IMR-90 (cell line): ENCODE data around the gene ERBB4. TPM values are rescaled to one million over a fixed set of nuclear protein-coding genes. Genes with fewer than 3 reads are reported as not detected.

Experiments used
- ATAC-seq: fragments of 200-7000 bp; cut with Tn5 transposase; 2 replicates; pipeline ENCODE4 v1.9.1; 2020; ENCODE audit warnings: low read depth, mild to moderate bottlenecking, moderate library complexity
- BruUV-seq: library from RNA; stranded (reverse); fragments of 400-500 nt; replicated peaks from 2 replicates; lab custom pipeline; 2021; lab: Mats Ljungman, UMichigan
- CTCF ChIA-PET: fragments of 300-600 bp; formaldehyde crosslinking; extraction: SDS; loops from one replicate; lab custom pipeline; 2021; ENCODE audit warnings: antibody characterized with exemption; lab: Yijun Ruan, JAX
- POLR2A ChIA-PET: fragments of 300-600 bp; sonication (Branson Sonifier 250); formaldehyde crosslinking; loops from one replicate; lab custom pipeline; 2022; ENCODE audit warnings: antibody characterized with exemption; ENCODE audit not compliant: unreplicated experiment; lab: Charles Lee
- DNase-seq: peaks from one replicate; pipeline ENCODE4 v3.0.0; 2013
- H2AFZ ChIP-seq: replicated peaks from 2 replicates; pipeline ENCODE3; 2013; ENCODE audit warnings: low read length, mild to moderate bottlenecking; ENCODE audit not compliant: poor library complexity
- H2AK5ac ChIP-seq: 2 replicates; pipeline ENCODE4 v1.6.1; 2013; ENCODE audit warnings: low read depth, low read length, inconsistent platforms
- H2AK9ac ChIP-seq: replicated peaks from 2 replicates; pipeline ENCODE3; 2013; ENCODE audit warnings: mild to moderate bottlenecking, low read depth, low read length, moderate library complexity; ENCODE audit not compliant: poor library complexity
- H2BK120ac ChIP-seq: 2 replicates; pipeline ENCODE4 v1.6.1; 2013; ENCODE audit warnings: low read depth, low read length, inconsistent platforms
- H2BK15ac ChIP-seq: 3 replicates; pipeline ENCODE4 v1.6.1; 2013; ENCODE audit warnings: low read depth, low read length, inconsistent platforms
- H2BK20ac ChIP-seq: 2 replicates; pipeline ENCODE4 v1.6.1; 2013; ENCODE audit warnings: low read depth, mild to moderate bottlenecking, inconsistent platforms, low read length, moderate library complexity
- H2BK5ac ChIP-seq: 2 replicates; pipeline ENCODE4 v1.6.1; 2013; ENCODE audit warnings: mild to moderate bottlenecking, low read depth, low read length, inconsistent platforms; ENCODE audit not compliant: poor library complexity, severe bottlenecking
- H3K14ac ChIP-seq: replicated peaks from 2 replicates; pipeline ENCODE4 v1.6.1; 2013; ENCODE audit warnings: low read depth, low read length, inconsistent platforms
- H3K18ac ChIP-seq: 2 replicates; pipeline ENCODE4 v1.6.1; 2013; ENCODE audit warnings: low read depth, low read length, control low read depth
- H3K23ac ChIP-seq: 2 replicates; pipeline ENCODE4 v1.6.1; 2013; ENCODE audit warnings: low read depth, low read length, inconsistent platforms
- H3K27ac ChIP-seq: 2 replicates; pipeline ENCODE4 v1.5.1; 2013; ENCODE audit warnings: mild to moderate bottlenecking, control low read depth, low read length; ENCODE audit not compliant: insufficient read depth
- H3K27me3 ChIP-seq: 2 replicates; pipeline ENCODE4 v1.6.1; 2013; ENCODE audit warnings: low read length; ENCODE audit not compliant: control insufficient read depth, insufficient read depth
- H3K36me3 ChIP-seq: 2 replicates; pipeline ENCODE4 v1.6.1; 2013; ENCODE audit warnings: low read length, mixed read lengths; ENCODE audit not compliant: control insufficient read depth, insufficient read depth
- H3K4ac ChIP-seq: 2 replicates; pipeline ENCODE4 v1.6.1; 2013; ENCODE audit warnings: low read depth, low read length, inconsistent platforms
- H3K4me1 ChIP-seq: 2 replicates; pipeline ENCODE4 v1.6.1; 2013; ENCODE audit warnings: low read length, mixed read lengths; ENCODE audit not compliant: control insufficient read depth, insufficient read depth
- H3K4me2 ChIP-seq: 2 replicates; pipeline ENCODE4 v1.6.1; 2013; ENCODE audit warnings: low read depth, mild to moderate bottlenecking, control low read depth, low read length, moderate library complexity
- H3K4me3 ChIP-seq: 2 replicates; pipeline ENCODE4 v1.5.1; 2013; ENCODE audit warnings: low read depth, mild to moderate bottlenecking, control low read depth, low read length, moderate library complexity; ENCODE audit not compliant: insufficient read depth
- H3K56ac ChIP-seq: 2 replicates; pipeline ENCODE4 v1.6.1; 2013; ENCODE audit warnings: low read length, inconsistent platforms; ENCODE audit not compliant: insufficient read depth; ENCODE audit errors: extremely low read depth
- H3K79me1 ChIP-seq, 2 experiments: 2 replicates each; pipeline ENCODE4 v1.6.1; 2013; ENCODE audit warnings: low read length in 2 of 2, inconsistent platforms in 1 of 2, low read depth in 1 of 2
- H3K9ac ChIP-seq: 2 replicates; pipeline ENCODE4 v1.6.1; 2013; ENCODE audit warnings: low read depth, low read length, control low read depth
- H3K9me1 ChIP-seq: 2 replicates; pipeline ENCODE4 v1.6.1; 2013; ENCODE audit warnings: low read length, inconsistent platforms; ENCODE audit not compliant: insufficient read depth
- H3K9me3 ChIP-seq: 2 replicates; pipeline ENCODE4 v1.6.1; 2013; ENCODE audit warnings: low read length; ENCODE audit not compliant: control insufficient read depth, insufficient read depth
- H4K20me1 ChIP-seq: 2 replicates; pipeline ENCODE4 v1.6.1; 2013; ENCODE audit warnings: low read length, inconsistent platforms; ENCODE audit not compliant: insufficient read depth
- H4K5ac ChIP-seq: 2 replicates; pipeline ENCODE4 v1.6.1; 2013; ENCODE audit warnings: mild to moderate bottlenecking, low read depth, low read length, control low read depth
- H4K8ac ChIP-seq, 2 experiments: 2 replicates each; pipeline ENCODE4 v1.6.1; 2013; ENCODE audit warnings: low read depth in 2 of 2, low read length in 2 of 2, control low read depth in 1 of 2, inconsistent platforms in 1 of 2
- H4K91ac ChIP-seq: 2 replicates; pipeline ENCODE4 v1.6.1; 2013; ENCODE audit warnings: low read depth, low read length, inconsistent platforms; ENCODE audit not compliant: insufficient read depth
- BHLHE40 ChIP-seq: fragments of 150-350 bp; IDR thresholded peaks from 2 replicates; pipeline ENCODE4 v1.6.1; 2016; ENCODE audit warnings: mild to moderate bottlenecking, low read depth, low read length
- CEBPB ChIP-seq: IDR thresholded peaks from 2 replicates; pipeline ENCODE4 v1.6.1; 2012; ENCODE audit warnings: low read depth, low read length, improper control_type of control experiment
- CHD1 ChIP-seq: IDR thresholded peaks from 2 replicates; pipeline ENCODE4 v1.6.1; 2012; ENCODE audit warnings: low read depth, low read length, improper control_type of control experiment
- CTCF ChIP-seq: conservative IDR thresholded peaks from 2 replicates; pipeline ENCODE4 v1.5.1; 2012; ENCODE audit warnings: mild to moderate bottlenecking, low read depth, low read length, improper control_type of control experiment
- ELK1 ChIP-seq: fragments of 150-350 bp; IDR thresholded peaks from 2 replicates; pipeline ENCODE4 v1.6.1; 2016; ENCODE audit warnings: low read depth, mild to moderate bottlenecking, low read length, moderate library complexity, borderline replicate concordance
- FOS ChIP-seq: fragments of 150-350 bp; IDR thresholded peaks from 2 replicates; pipeline ENCODE4 v1.6.1; 2016; ENCODE audit warnings: low read depth, low read length
- MAFK ChIP-seq: IDR thresholded peaks from 2 replicates; pipeline ENCODE4 v1.6.1; 2012; ENCODE audit warnings: low read depth, low read length, improper control_type of control experiment
- MAZ ChIP-seq: IDR thresholded peaks from 2 replicates; pipeline ENCODE4 v1.6.1; 2012; ENCODE audit warnings: low read depth, mild to moderate bottlenecking, low read length, improper control_type of control experiment, moderate library complexity, borderline replicate concordance
- MXI1 ChIP-seq: IDR thresholded peaks from 2 replicates; pipeline ENCODE4 v1.6.1; 2012; ENCODE audit warnings: low read depth, mild to moderate bottlenecking, low read length, moderate library complexity, borderline replicate concordance
- NFE2L2 ChIP-seq: fragments of 150-350 bp; IDR thresholded peaks from 2 replicates; pipeline ENCODE4 v1.6.1; 2016; ENCODE audit warnings: low read depth, mild to moderate bottlenecking, low read length
- POLR2A ChIP-seq: IDR thresholded peaks from 2 replicates; pipeline ENCODE4 v1.6.1; 2012; ENCODE audit warnings: mild to moderate bottlenecking, low read depth, low read length
- RAD21 ChIP-seq: IDR thresholded peaks from 2 replicates; pipeline ENCODE4 v1.6.1; 2012; ENCODE audit warnings: low read length, improper control_type of control experiment
- RCOR1 ChIP-seq: IDR thresholded peaks from 2 replicates; pipeline ENCODE4 v1.6.1; 2012; ENCODE audit warnings: mild to moderate bottlenecking, low read length, improper control_type of control experiment; ENCODE audit not compliant: insufficient replicate concordance
- RFX5 ChIP-seq: IDR thresholded peaks from 2 replicates; pipeline ENCODE4 v1.8.0; 2012; ENCODE audit warnings: low read depth, mild to moderate bottlenecking, low read length, moderate library complexity
- SMC3 ChIP-seq: fragments of 150-350 bp; IDR thresholded peaks from 2 replicates; pipeline ENCODE4 v1.6.1; 2016; ENCODE audit warnings: low read depth, mild to moderate bottlenecking, antibody characterized with exemption, low read length, moderate library complexity
- USF2 ChIP-seq: fragments of 150-350 bp; IDR thresholded peaks from 2 replicates; pipeline ENCODE4 v1.6.1; 2017; ENCODE audit warnings: mild to moderate bottlenecking, antibody characterized with exemption, low read length, low read depth
- WGBS, 2 experiments: methylation state at CpG; one replicate each; pipeline versions ENCODE4 v1.1.5 to v1.1.7; 2013; ENCODE audit warnings: missing lambda C conversion rate in 2 of 2; ENCODE audit not compliant: insufficient read length in 1 of 2; ENCODE audit errors: extremely low coverage in 2 of 2; 5-methylcytosine and 5-hydroxymethylcytosine counted together
- dilution Hi-C: fragments of 300-500 bp; cut with HindIII; formaldehyde crosslinking; loops from one replicate; pipeline ENCODE4 v1.14.3; 2018; ENCODE audit warnings: low sequenced_read_pairs; ENCODE audit not compliant: unreplicated experiment
- in situ Hi-C: fragments of 300-500 bp; cut with MboI; formaldehyde crosslinking; loops from 3 replicates; pipeline ENCODE4 v1.14.3; 2019; ENCODE audit warnings: low sequenced_read_pairs, inconsistent platforms, mixed read lengths
- intact Hi-C: fragments of 100-400 bp; cut with micrococcal nuclease; formaldehyde crosslinking; loops from 2 replicates; pipeline ENCODE4 v1.10.0; 2022
- polyA plus RNA-seq, 3 experiments: library from polyadenylated mRNA; depleted of rRNA; stranded (reverse); fragments of >200 nt; gene quantifications; 2 replicates each; pipeline ENCODE4 v1.2.3, GENCODE V29; 2012; ENCODE audit warnings: low replicate concordance in 1 of 3
- total RNA-seq: library from RNA; depleted of rRNA; stranded (reverse); fragments of >200 nt; gene quantifications from 2 replicates; pipeline ENCODE4 v1.2.3, GENCODE V29; 2012

ERBB4 gene
- total and polyA plus RNA-seq, 2 of the 4 experiments (the other 2 are of a cell fraction): not detected

DNA sequence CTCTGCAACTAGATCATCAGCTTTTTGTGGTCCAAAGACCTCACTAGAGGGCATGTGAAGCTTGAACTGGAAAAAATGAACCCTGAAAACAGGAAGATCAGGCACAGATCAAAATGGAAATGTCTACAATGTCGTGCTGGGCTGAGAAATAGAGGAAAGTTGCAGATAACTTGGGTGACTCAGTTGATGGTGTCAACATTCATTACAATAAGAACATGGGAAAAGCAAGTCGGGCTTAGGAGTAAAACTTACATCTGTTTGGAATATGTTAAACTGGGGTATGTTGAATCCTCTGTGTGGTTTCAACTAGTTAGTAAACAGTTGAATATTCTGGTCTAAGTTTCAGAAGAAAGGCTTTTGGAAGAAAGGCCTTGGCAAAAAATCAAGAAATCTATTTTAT is 940.4 kb downstream of the ERBB4 start:
- no peak overlapping the region for H3K14ac ChIP-seq
- no peak overlapping the region for H3K9ac ChIP-seq
- no peak overlapping the region for H4K91ac ChIP-seq
- H4K20me1 ChIP-seq: no peaks in the 10 kb centered on the region
- no peak overlapping the region for H2BK20ac ChIP-seq
- H2BK15ac ChIP-seq: no peak overlapping the region
- BruUV-seq: no TSS peak
- no peak overlapping the region for H4K8ac ChIP-seq
- no peak overlapping the region for H3K56ac ChIP-seq
- no peak overlapping the region for H2AK9ac ChIP-seq
- H2BK5ac ChIP-seq: no peak overlapping the region
- no peak overlapping the region for H4K5ac ChIP-seq
- no peak for DNase-seq
- H2AFZ ChIP-seq: no peak overlapping the region
- no peaks in the 10 kb centered on the region for H3K9me1 ChIP-seq
- H3K9me3 ChIP-seq: peaks cover 9% of the 10 kb centered on the region
- H3K27me3 ChIP-seq: no peaks in the 10 kb centered on the region
- H3K18ac ChIP-seq: no peak overlapping the region
- no peaks in the 10 kb centered on the region for H3K36me3 ChIP-seq
- H3K4me1 ChIP-seq: no peaks in the 10 kb centered on the region
- dilution Hi-C loops: no loop called here
- ChIA-PET POLR2A (no interaction called here), CTCF (no interaction called here)
- H3K27ac ChIP-seq: no peak overlapping the region
- WGBS, 2 experiments: no CpG with 5 or more reads among the region's 2 CpGs
- ATAC-seq: no peak
- H2BK120ac ChIP-seq: no peak overlapping the region
- no peak overlapping the region for H3K23ac ChIP-seq
- H3K4me3 ChIP-seq: no peak overlapping the region
- intact Hi-C loops: no loop called here
- H2AK5ac ChIP-seq: no peak overlapping the region
- no peaks in the 10 kb centered on the region for H3K79me1 ChIP-seq
- H3K4me2 ChIP-seq: no peak overlapping the region
- TF ChIP-seq CTCF: no peak
- no peak for TF ChIP-seq NFE2L2
- TF ChIP-seq ELK1: no peak
- no peak for TF ChIP-seq CEBPB
- TF ChIP-seq RFX5: no peak
- no peak for TF ChIP-seq MXI1
- no peak for TF ChIP-seq MAZ
- TF ChIP-seq BHLHE40: no peak
- no peak for TF ChIP-seq CHD1
- no peak for TF ChIP-seq POLR2A
- no peak for TF ChIP-seq RAD21
- TF ChIP-seq FOS: no peak
- TF ChIP-seq SMC3: no peak
- no peak for TF ChIP-seq RCOR1
- no peak for TF ChIP-seq USF2
- TF ChIP-seq MAFK: no peak
- in situ Hi-C loops: no loop called here
- H3K4ac ChIP-seq: no peak overlapping the region
